NCI-H2107 treated with DMSO at 0.1 percent for 48 hours (cell line): ENCODE data around the gene RPLP2.

Source experiments
- DNase-seq: peaks from one replicate; lab custom pipeline; 2025; ENCODE audit not compliant: unreplicated experiment; lab: John Stamatoyannopoulos, UW

Gene RPLP2

GRCh38 chr11:862081-862661 is 52.4 kb downstream of the RPLP2 start:
- no peak for DNase-seq
